ENCODE data around the gene PRCD.

PRCD gene

GRCh38 chr17:76594690-76595089, 54.8 kb downstream of the PRCD start:
- no peak overlapping the region for H3K4me3 ChIP-seq (ENCODE audit: low read depth, low read length)
- no peak for TF ChIP-seq CTCF (IDR thresholded peaks at IDR 0.05; ENCODE audit: low read depth, low read length)

Data from WI38 (cell line).